Prostate gland (tissue), 2 donors: ENCODE data around the gene CD46. TPM values are rescaled to one million over a fixed set of nuclear protein-coding genes. Genes with fewer than 3 reads are reported as not detected.
A peak's percentile ranks its signal among the peaks of the same experiment; 100 is the strongest.

Experiments used
- DNase-seq: peaks from one replicate; pipeline ENCODE4 v3.0.0-alpha.2; 2019; ENCODE audit warnings: low spot score
- H3K27ac ChIP-seq, 2 donors: fragments of 200-600 bp; sonication (generic); 2 replicates each; pipeline ENCODE4 v1.5.1; 2017 to 2019
- H3K27me3 ChIP-seq: fragments of 200-600 bp; sonication (generic); replicated peaks from 2 replicates; pipeline ENCODE4 v1.5.1; 2019; ENCODE audit not compliant: insufficient read depth
- H3K36me3 ChIP-seq, 2 donors: fragments of 200-600 bp; sonication (generic); 1 replicate in 1 of 2; 2 replicates in 1 of 2; pipeline versions ENCODE4 v1.5.1 to v1.8.1; 2017 to 2019
- H3K4me1 ChIP-seq: fragments of 200-600 bp; sonication (generic); replicated peaks from 2 replicates; pipeline ENCODE4 v1.5.1; 2019
- H3K4me3 ChIP-seq, 2 donors: fragments of 200-600 bp; sonication (generic); 2 replicates each; pipeline ENCODE4 v1.5.1; 2017 to 2019
- H3K9me3 ChIP-seq: fragments of 200-600 bp; sonication (generic); 2 replicates; pipeline ENCODE4 v1.5.1; 2017
- CTCF ChIP-seq, 4 experiments: fragments of 200-600 bp in 2 of 4; fragments of 450-650 bp in 2 of 4; sonication (generic) in 2 of 4; IDR thresholded peaks; 1 replicate in 3 of 4; 2 replicates in 1 of 4; pipeline ENCODE4 v1.5.1; 2016 to 2019; ENCODE audit warnings: antibody characterized with exemption in 4 of 4, mild to moderate bottlenecking in 2 of 4, moderate library complexity in 2 of 4
- POLR2A ChIP-seq: fragments of 450-650 bp; IDR thresholded peaks from one replicate; pipeline ENCODE4 v1.6.1; 2016; ENCODE audit warnings: antibody characterized with exemption, mild to moderate bottlenecking
- POLR2AphosphoS5 ChIP-seq: sonication (generic); formaldehyde crosslinking; IDR thresholded peaks from one replicate; pipeline ENCODE4 v1.6.1; 2017; ENCODE audit warnings: antibody characterized with exemption
- WGBS: methylation state at CpG from one replicate; pipeline ENCODE4 v1.1.5; 2018; 5-methylcytosine and 5-hydroxymethylcytosine counted together
- intact Hi-C: fragments of 100-400 bp; cut with DNase I; formaldehyde crosslinking; loops from one replicate; pipeline ENCODE4 v1.14.2; 2022
- total RNA-seq, 2 donors: library from RNA; depleted of rRNA; stranded (reverse); fragments of >200 nt; gene quantifications; one replicate each; pipeline ENCODE4 v1.1.0, GENCODE V29; 2016

CD46 gene
- total RNA-seq, 2 donors from 2014 or later = 173 to 327 TPM

GRCh38 chr1:207817778-207818751 is 66.2 kb downstream of the CD46 start:
- H3K27me3 ChIP-seq = no peaks in the 10 kb centered on the region
- 88% methylated on average over 48 of the region's 48 CpGs for WGBS
- intact Hi-C loops = loop anchor here (10.0 kb wide), 1 partner anchor 47 kb away; no protein-coding TSS in a partner anchor
- no peaks in the 10 kb centered on the region for H3K9me3 ChIP-seq
- no peak for DNase-seq
- TF ChIP-seq POLR2AphosphoS5 (no peak), CTCF (IDR thresholded peaks at IDR 0.05) (no peak), POLR2A (no peak)
- peak overlapping the region in 1 of 2 donors; percentile 8 for H3K4me3 ChIP-seq
- peaks cover 3 to 42% of the 10 kb centered on the region in 2 donors for H3K36me3 ChIP-seq
- H3K4me1 ChIP-seq = peaks cover 37% of the 10 kb centered on the region
- peak overlapping the region; percentile 99 for H3K27ac ChIP-seq

GRCh38 chr1:207818971-207819451 is 67.2 kb downstream of the CD46 start:
- H3K27me3 ChIP-seq = no peaks in the 10 kb centered on the region
- DNase-seq = no peak
- WGBS = 66% methylated on average over 18 of the region's 18 CpGs
- peak overlapping the region in 1 of 2 donors; percentile 74 for H3K4me3 ChIP-seq
- intact Hi-C loops = loop anchor here (10.0 kb wide), 1 partner anchor 46 kb away; no protein-coding TSS in a partner anchor
- H3K27ac ChIP-seq = peak overlapping the region; percentile 99
- peaks cover 3 to 42% of the 10 kb centered on the region in 2 donors for H3K36me3 ChIP-seq
- H3K4me1 ChIP-seq = peaks cover 34% of the 10 kb centered on the region
- TF ChIP-seq POLR2AphosphoS5 (no peak), CTCF (IDR thresholded peaks at IDR 0.05) (no peak), POLR2A (no peak)
- no peaks in the 10 kb centered on the region for H3K9me3 ChIP-seq

GRCh38 chr1:207820568-207821463 is 69.0 kb downstream of the CD46 start:
- Histone ChIP-seq H3K4me1 (peaks cover 41% of the 10 kb centered on the region), H3K9me3 (no peaks in the 10 kb centered on the region), H3K27ac (peak overlapping the region; percentile 99), H3K4me3 (peak overlapping the region; percentile 68 to 74), H3K36me3 (peaks cover 3 to 24% of the 10 kb centered on the region in 2 donors), H3K27me3 (no peaks in the 10 kb centered on the region)
- no peak for TF ChIP-seq CTCF (IDR thresholded peaks at IDR 0.05)
- peak; percentile 2 for TF ChIP-seq POLR2AphosphoS5
- 79% methylated on average over 22 of the region's 22 CpGs for WGBS
- intact Hi-C loops = no loop called here
- no peak for DNase-seq

- intact Hi-C loops = no loop called here
- DNase-seq = no peak
- Histone ChIP-seq H3K27me3 (no peaks in the 10 kb centered on the region), H3K4me3 (peak overlapping the region; percentile 68 to 74), H3K9me3 (no peaks in the 10 kb centered on the region), H3K36me3 (peaks cover 0 to 17% of the 10 kb centered on the region in 2 donors), H3K27ac (peak overlapping the region; percentile 99), H3K4me1 (peaks cover 36% of the 10 kb centered on the region)
- no peak for TF ChIP-seq POLR2A
- TF ChIP-seq POLR2AphosphoS5 = no peak
- no peak for TF ChIP-seq CTCF (IDR thresholded peaks at IDR 0.05)
- 87% methylated on average over 17 of the region's 17 CpGs for WGBS
Measured at GRCh38 chr1:207821464-207822045, 69.7 kb downstream of the CD46 start.
